ENCODE results near the gene PTAFR.

GRCh38 chr1:28200234-28200873 lies 23.9 kb upstream of the PTAFR start:
- TF ChIP-seq CTCF (conservative IDR thresholded peaks at IDR 0.05 in 1 of 2, IDR thresholded peaks at IDR 0.05 in 1 of 2; ENCODE audit: extremely low read depth in 1 of 2, insufficient read depth in 1 of 2, low read depth in 1 of 2, low read length in 2 of 2): no peak
- no peak for TF ChIP-seq EZH2 (IDR thresholded peaks at IDR 0.05; ENCODE audit: borderline replicate concordance, low read length)
